Measurements from ENCODE around the gene GATB.

DNA sequence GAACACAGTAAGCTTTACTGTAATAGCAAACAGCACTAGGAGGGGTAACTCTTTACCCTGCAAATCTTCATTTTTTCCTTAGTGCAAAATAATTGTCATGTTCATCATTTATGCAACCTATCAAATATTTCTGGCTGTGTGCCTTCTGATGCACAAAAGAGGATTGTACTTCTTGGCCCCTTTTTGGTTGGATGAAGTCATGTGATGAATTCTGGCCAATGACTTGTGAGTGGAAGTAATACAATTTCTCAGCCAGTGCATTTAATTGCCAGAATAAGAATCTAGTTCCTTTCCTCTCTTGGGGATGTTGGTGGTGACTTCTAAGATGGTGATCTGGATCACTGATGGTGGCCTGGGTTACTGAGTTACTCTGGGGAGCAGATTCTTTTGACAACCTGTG, 37.0 kb upstream of the GATB start:
- no peak for TF ChIP-seq EZH2 (IDR thresholded peaks at IDR 0.05; ENCODE audit: borderline replicate concordance, insufficient read depth, low read depth, low read length, poor library complexity, severe bottlenecking)
- TF ChIP-seq, protein P1, sequence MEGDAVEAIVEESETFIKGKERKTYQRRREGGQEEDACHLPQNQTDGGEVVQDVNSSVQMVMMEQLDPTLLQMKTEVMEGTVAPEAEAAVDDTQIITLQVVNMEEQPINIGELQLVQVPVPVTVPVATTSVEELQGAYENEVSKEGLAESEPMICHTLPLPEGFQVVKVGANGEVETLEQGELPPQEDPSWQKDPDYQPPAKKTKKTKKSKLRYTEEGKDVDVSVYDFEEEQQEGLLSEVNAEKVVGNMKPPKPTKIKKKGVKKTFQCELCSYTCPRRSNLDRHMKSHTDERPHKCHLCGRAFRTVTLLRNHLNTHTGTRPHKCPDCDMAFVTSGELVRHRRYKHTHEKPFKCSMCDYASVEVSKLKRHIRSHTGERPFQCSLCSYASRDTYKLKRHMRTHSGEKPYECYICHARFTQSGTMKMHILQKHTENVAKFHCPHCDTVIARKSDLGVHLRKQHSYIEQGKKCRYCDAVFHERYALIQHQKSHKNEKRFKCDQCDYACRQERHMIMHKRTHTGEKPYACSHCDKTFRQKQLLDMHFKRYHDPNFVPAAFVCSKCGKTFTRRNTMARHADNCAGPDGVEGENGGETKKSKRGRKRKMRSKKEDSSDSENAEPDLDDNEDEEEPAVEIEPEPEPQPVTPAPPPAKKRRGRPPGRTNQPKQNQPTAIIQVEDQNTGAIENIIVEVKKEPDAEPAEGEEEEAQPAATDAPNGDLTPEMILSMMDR (IDR thresholded peaks at IDR 0.05) = no peak
